RWPE2 (cell line): ENCODE measurements around the gene SULF2.

Experiments
- ATAC-seq: fragments of 200-7000 bp; cut with Tn5 transposase; 3 replicates; pipeline ENCODE4 v1.9.1; 2021; ENCODE audit warnings: low read depth
- DNase-seq: peaks from one replicate; pipeline ENCODE4 v3.0.0-alpha.2; 2020; ENCODE audit warnings: low spot score
- H3K27ac ChIP-seq: fragments of 450-650 bp; 2 replicates; pipeline ENCODE4 v1.5.1; 2017; ENCODE audit warnings: mild to moderate bottlenecking; ENCODE audit not compliant: poor library complexity, severe bottlenecking
- H3K27me3 ChIP-seq: fragments of 250-450 bp; sonication (Bioruptor Pico); 2 replicates; pipeline ENCODE4 v1.5.1; 2021; ENCODE audit warnings: mild to moderate bottlenecking, moderate library complexity; ENCODE audit not compliant: insufficient read depth, poor library complexity, severe bottlenecking
- H3K36me3 ChIP-seq: fragments of 250-450 bp; sonication (Bioruptor Pico); 2 replicates; pipeline ENCODE4 v1.5.1; 2020; ENCODE audit warnings: low read depth, mild to moderate bottlenecking, moderate library complexity
- H3K4me1 ChIP-seq: fragments of 250-450 bp; sonication (Bioruptor Pico); 2 replicates; pipeline ENCODE4 v1.5.1; 2021; ENCODE audit warnings: mild to moderate bottlenecking, moderate library complexity; ENCODE audit not compliant: insufficient read depth, poor library complexity, severe bottlenecking
- H3K4me3 ChIP-seq: fragments of 250-450 bp; sonication (Bioruptor Pico); 2 replicates; pipeline ENCODE4 v1.5.1; 2021; ENCODE audit warnings: mild to moderate bottlenecking, moderate library complexity; ENCODE audit not compliant: severe bottlenecking
- H3K9me3 ChIP-seq: fragments of 250-450 bp; sonication (Bioruptor Pico); 2 replicates; pipeline ENCODE4 v1.5.1; 2021; ENCODE audit warnings: mild to moderate bottlenecking, moderate library complexity; ENCODE audit not compliant: severe bottlenecking
- CTCF ChIP-seq: fragments of 450-650 bp; IDR thresholded peaks from one replicate; pipeline ENCODE4 v1.5.1; 2017; ENCODE audit warnings: mild to moderate bottlenecking, moderate library complexity; ENCODE audit not compliant: poor library complexity, severe bottlenecking

The SULF2 gene

DNA sequence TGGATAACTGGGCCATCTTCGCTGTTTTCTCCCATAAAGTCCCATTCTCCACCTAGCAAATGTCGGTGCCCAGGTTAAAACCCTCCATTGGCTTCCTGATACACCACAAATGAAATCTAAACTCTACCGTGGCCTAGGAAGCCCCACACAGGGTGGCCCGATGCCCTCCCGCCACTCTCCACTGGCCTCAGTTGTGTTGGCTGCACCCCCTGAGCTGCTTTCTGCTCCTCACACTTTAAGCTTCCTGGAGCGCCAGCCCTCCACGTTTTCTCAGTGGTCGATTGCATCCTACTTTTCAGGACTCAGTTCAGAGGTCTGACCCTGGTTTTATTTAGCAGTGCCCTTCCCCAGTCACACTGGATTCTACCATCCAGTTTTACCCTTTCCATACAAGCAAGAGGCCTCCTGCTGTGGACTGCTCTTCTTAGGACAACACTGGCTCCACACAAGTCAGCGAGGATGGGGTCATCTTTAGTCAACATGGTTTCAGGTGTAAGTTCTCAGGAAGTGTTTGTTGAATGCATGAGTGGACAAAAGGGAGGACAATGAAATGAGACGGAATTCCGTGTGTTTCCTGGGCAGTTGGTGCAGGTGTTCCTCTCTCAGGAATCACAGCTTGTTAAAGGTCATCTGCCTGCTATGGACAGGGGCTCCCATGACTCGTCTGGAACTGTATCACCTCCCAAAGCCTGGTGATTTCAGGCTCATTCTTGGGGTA lies 124.1 kb downstream of the SULF2 start:
- peaks cover 17% of the 10 kb centered on the region for H3K4me1 ChIP-seq
- no peaks in the 10 kb centered on the region for H3K9me3 ChIP-seq
- H3K27ac ChIP-seq, result no peak overlapping the region
- ATAC-seq, result no peak
- peaks cover 92% of the 10 kb centered on the region for H3K36me3 ChIP-seq
- no peaks in the 10 kb centered on the region for H3K27me3 ChIP-seq
- TF ChIP-seq CTCF, result no peak
- peak; percentile 57 for DNase-seq
- H3K4me3 ChIP-seq, result no peak overlapping the region

DNA sequence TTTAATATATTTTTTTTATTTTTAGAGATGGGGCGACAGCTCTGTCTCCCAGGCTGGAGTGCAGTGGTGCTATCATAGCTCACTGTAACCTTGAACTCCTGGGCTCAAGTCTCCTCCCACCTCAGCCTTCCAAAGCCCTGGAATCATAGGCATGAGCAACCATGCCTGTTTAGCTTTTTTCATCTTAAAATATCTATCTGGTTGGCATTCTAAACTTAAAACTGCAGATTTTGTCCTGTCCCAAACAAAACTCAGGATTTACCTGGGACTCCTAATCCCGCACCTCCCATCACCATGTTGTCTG lies 124.7 kb downstream of the SULF2 start:
- Histone ChIP-seq H3K36me3 (peaks cover 95% of the 10 kb centered on the region), H3K27ac (no peak overlapping the region), H3K4me1 (peaks cover 14% of the 10 kb centered on the region), H3K27me3 (no peaks in the 10 kb centered on the region), H3K9me3 (no peaks in the 10 kb centered on the region), H3K4me3 (no peak overlapping the region)
- ATAC-seq (no peak), DNase-seq (no peak)
- TF ChIP-seq CTCF, result no peak

DNA sequence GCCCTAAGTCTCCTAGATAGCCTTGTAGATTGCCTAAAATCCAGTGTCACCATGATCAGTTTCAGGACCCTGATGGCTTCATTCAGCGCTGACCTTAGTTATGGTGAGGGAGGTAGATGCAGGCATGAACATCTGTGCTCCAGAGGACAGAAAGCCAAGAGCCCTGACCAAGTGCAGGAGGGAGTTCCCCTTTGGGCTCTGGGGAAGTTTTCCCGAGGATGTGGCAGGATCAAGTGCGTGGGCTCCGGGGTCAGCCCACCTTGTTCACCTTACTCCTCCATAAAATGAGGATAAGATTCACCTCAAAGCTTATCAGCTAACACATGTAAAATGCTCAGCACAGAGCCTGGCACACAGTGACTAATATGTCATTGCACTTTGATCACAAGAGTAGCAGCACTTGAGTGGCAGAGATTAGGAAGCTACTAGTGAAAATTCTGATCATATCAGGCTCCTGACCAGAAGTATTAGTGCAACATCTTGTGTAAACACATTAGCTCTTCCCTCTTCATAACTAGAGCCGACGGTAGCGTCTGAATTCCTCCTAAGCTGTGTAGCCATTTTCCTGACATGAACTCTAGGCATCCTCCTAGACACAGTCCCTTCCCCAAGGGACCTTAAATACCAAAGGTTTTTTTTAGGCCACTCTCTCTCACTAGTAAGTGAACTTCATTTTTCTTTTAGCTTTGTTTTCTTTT lies 125.2 kb downstream of the SULF2 start:
- ATAC-seq, result no peak
- peaks cover 99% of the 10 kb centered on the region for H3K36me3 ChIP-seq
- peaks cover 9% of the 10 kb centered on the region for H3K4me1 ChIP-seq
- TF ChIP-seq CTCF, result no peak
- DNase-seq, result peak; percentile 51
- H3K27me3 ChIP-seq, result no peaks in the 10 kb centered on the region
- no peaks in the 10 kb centered on the region for H3K9me3 ChIP-seq
- no peak overlapping the region for H3K27ac ChIP-seq
- H3K4me3 ChIP-seq, result no peak overlapping the region

DNA sequence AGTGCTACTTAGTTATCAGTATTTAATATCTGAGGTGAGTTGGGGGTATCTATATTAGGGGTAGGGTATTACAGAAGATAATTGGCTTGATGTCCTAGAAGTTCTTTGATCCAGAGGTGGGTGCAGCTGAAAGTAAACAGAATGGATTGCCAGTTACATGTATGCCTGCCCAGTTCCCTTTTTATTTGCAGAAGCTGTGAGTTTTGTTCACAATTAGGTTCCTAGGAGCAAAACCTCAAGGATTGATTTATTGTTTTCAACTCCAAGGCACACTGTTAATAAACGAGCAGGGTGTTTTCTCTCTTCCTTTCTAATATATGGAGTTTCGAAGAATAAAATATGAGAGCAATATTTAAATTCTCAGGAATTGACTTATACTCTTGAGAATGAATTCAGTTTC lies 129.0 kb downstream of the SULF2 start:
- no peaks in the 10 kb centered on the region for H3K27me3 ChIP-seq
- TF ChIP-seq CTCF, result no peak
- DNase-seq, result no peak
- ATAC-seq, result no peak
- H3K27ac ChIP-seq, result no peak overlapping the region
- H3K4me1 ChIP-seq, result no peaks in the 10 kb centered on the region
- H3K4me3 ChIP-seq, result no peak overlapping the region
- H3K36me3 ChIP-seq, result peaks cover 100% of the 10 kb centered on the region
- no peaks in the 10 kb centered on the region for H3K9me3 ChIP-seq

- ATAC-seq, result no peak
- Histone ChIP-seq H3K27me3 (no peaks in the 10 kb centered on the region), H3K4me1 (no peaks in the 10 kb centered on the region), H3K36me3 (peaks cover 100% of the 10 kb centered on the region), H3K4me3 (no peak overlapping the region), H3K27ac (no peak overlapping the region), H3K9me3 (no peaks in the 10 kb centered on the region)
- no peak for DNase-seq
- TF ChIP-seq CTCF, result no peak
These were observed 129.6 kb downstream of the SULF2 start for GRCh38 chr20:47655635-47656034.
